Adrenal gland (tissue), 5 donors: ENCODE data around the gene CHP1.

Experiments
- CTCF ChIP-seq, 6 experiments: fragments of 450-650 bp in 4 of 6; fragments of 200-600 bp in 2 of 6; sonication (generic) in 1 of 6; IDR thresholded peaks; 1 replicate in 5 of 6; 2 replicates in 1 of 6; pipeline versions ENCODE4 v1.5.1 to v1.8.0; 2016 to 2021; ENCODE audit warnings: antibody characterized with exemption in 6 of 6, mild to moderate bottlenecking in 2 of 6, moderate library complexity in 1 of 6
- POLR2A ChIP-seq, 2 donors: fragments of 450-650 bp; IDR thresholded peaks; one replicate each; pipeline ENCODE4 v1.6.1; 2017; ENCODE audit warnings: antibody characterized with exemption in 2 of 2, mild to moderate bottlenecking in 2 of 2, moderate library complexity in 1 of 2
- donor health status: DM: no; HTN: no; CAD: no.

GRCh38 chr15:41259546-41260189 lies 28.6 kb downstream of the CHP1 start:
- TF ChIP-seq CTCF (IDR thresholded peaks at IDR 0.05) = no peak
- TF ChIP-seq POLR2A (IDR thresholded peaks at IDR 0.05) = no peak
